Keratinocyte (primary cell): ENCODE measurements around the gene PRKAG3. TPM values are rescaled to one million over a fixed set of nuclear protein-coding genes. Genes with fewer than 3 reads are reported as not detected.

Experiments
- DNase-seq: peaks from one replicate; pipeline ENCODE4 v3.0.0-alpha.2; 2011; ENCODE audit warnings: low read depth, missing footprints, low spot score
- FAIRE-seq: peaks from 2 replicates; lab custom pipeline; 2011; peaks lifted over from hg19 to GRCh38; lab: Jason Lieb, UNC
- H2AFZ ChIP-seq: 2 replicates; pipeline ENCODE4 v1.6.0; 2012; ENCODE audit warnings: low read length, control low read depth, inconsistent platforms; ENCODE audit not compliant: control insufficient read depth
- H3K27ac ChIP-seq: 2 replicates; pipeline ENCODE4 v1.5.1; 2011; ENCODE audit warnings: low read length; ENCODE audit not compliant: control insufficient read depth, insufficient read depth
- H3K27me3 ChIP-seq: 3 replicates; pipeline ENCODE4 v1.6.0; 2011; ENCODE audit warnings: low read length; ENCODE audit not compliant: control insufficient read depth, insufficient read depth; ENCODE audit errors: extremely low read depth
- H3K36me3 ChIP-seq, 2 experiments: 2 replicates in 1 of 2; 3 replicates in 1 of 2; pipeline ENCODE4 v1.5.1; 2011; ENCODE audit warnings: low read length in 2 of 2, mild to moderate bottlenecking in 1 of 2; ENCODE audit not compliant: control insufficient read depth in 2 of 2, insufficient read depth in 2 of 2; ENCODE audit errors: extremely low read depth in 1 of 2
- H3K4me1 ChIP-seq: 3 replicates; pipeline ENCODE4 v1.5.1; 2011; ENCODE audit warnings: low read length; ENCODE audit not compliant: control insufficient read depth, insufficient read depth; ENCODE audit errors: extremely low read depth
- H3K4me2 ChIP-seq: 3 replicates; pipeline ENCODE4 v1.6.0; 2011; ENCODE audit warnings: low read depth, low read length; ENCODE audit not compliant: control insufficient read depth, insufficient read depth; ENCODE audit errors: extremely low read depth
- H3K4me3 ChIP-seq, 3 experiments: fragments of 200-600 bp in 1 of 3; sonication (generic) in 1 of 3; 2 replicates in 2 of 3; 3 replicates in 1 of 3; pipeline ENCODE4 v1.5.1; 2011 to 2016; ENCODE audit warnings: low read length in 3 of 3, mild to moderate bottlenecking in 3 of 3, control low read depth in 2 of 3, inconsistent platforms in 1 of 3, low read depth in 1 of 3, mixed read lengths in 1 of 3, mixed run types in 1 of 3, moderate library complexity in 1 of 3; ENCODE audit not compliant: control insufficient read depth in 2 of 3, insufficient read depth in 2 of 3; ENCODE audit errors: extremely low read depth in 1 of 3
- H3K79me2 ChIP-seq: 2 replicates; pipeline ENCODE4 v1.6.0; 2012; ENCODE audit warnings: low read length; ENCODE audit not compliant: control insufficient read depth, insufficient read depth
- H3K9ac ChIP-seq: 3 replicates; pipeline ENCODE4 v1.6.0; 2011; ENCODE audit warnings: low read length; ENCODE audit not compliant: control insufficient read depth, insufficient read depth; ENCODE audit errors: extremely low read depth
- H3K9me1 ChIP-seq: 3 replicates; pipeline ENCODE4 v1.6.0; 2011; ENCODE audit warnings: low read length; ENCODE audit not compliant: control insufficient read depth, insufficient read depth; ENCODE audit errors: extremely low read depth
- H3K9me3 ChIP-seq: 2 replicates; pipeline ENCODE4 v1.5.1; 2012; ENCODE audit warnings: low read depth, low read length; ENCODE audit not compliant: control insufficient read depth
- H4K20me1 ChIP-seq: 3 replicates; pipeline ENCODE4 v1.6.0; 2011; ENCODE audit warnings: low read length; ENCODE audit not compliant: control insufficient read depth, insufficient read depth; ENCODE audit errors: extremely low read depth
- CTCF ChIP-seq, 3 experiments: IDR thresholded peaks in 1 of 3; conservative IDR thresholded peaks in 1 of 3; optimal IDR thresholded peaks in 1 of 3; 2 replicates in 2 of 3; 3 replicates in 1 of 3; pipeline versions ENCODE3 to v1.5.1; 2011; ENCODE audit warnings: low read length in 3 of 3, mild to moderate bottlenecking in 3 of 3, moderate library complexity in 2 of 3, control low read depth in 1 of 3, inconsistent platforms in 1 of 3; ENCODE audit not compliant: insufficient read depth in 2 of 3; ENCODE audit errors: extremely low read depth in 1 of 3
- EZH2 ChIP-seq: IDR thresholded peaks from one replicate; pipeline ENCODE4 v1.6.1; 2012; ENCODE audit warnings: inconsistent platforms, mild to moderate bottlenecking, low read length, moderate library complexity
- dilution Hi-C: fragments of 300-500 bp; cut with MboI; formaldehyde crosslinking; loops from one replicate; pipeline ENCODE4 v1.7.0; 2020; ENCODE audit warnings: low sequenced_read_pairs; ENCODE audit not compliant: extremely low pct_ligation_motif_present
- polyA plus RNA-seq, 5 experiments: library from polyadenylated mRNA; depleted of rRNA in 3 of 5; stranded (reverse) in 3 of 5; stranded (forward) in 1 of 5; unstranded in 1 of 5; fragments of >200 nt; gene quantifications; 1 replicate in 1 of 5; 2 replicates in 3 of 5; 3 replicates in 1 of 5; pipeline versions ENCODE4 v1.2.1 to v1.2.3, GENCODE V29; 2011 to 2012; ENCODE audit warnings: missing spikeins in 2 of 5, low read depth in 1 of 5, low replicate concordance in 1 of 5

PRKAG3 gene
- polyA plus RNA-seq, 1 donor (not counting 4 experiments of a cell fraction or from before 2014, with no cell fraction given) = not detected

- no peaks in the 10 kb centered on the region for H3K9me1 ChIP-seq
- H3K4me3 ChIP-seq = no peak overlapping the region
- H3K9ac ChIP-seq = no peak overlapping the region
- H3K9me3 ChIP-seq = no peaks in the 10 kb centered on the region
- H3K79me2 ChIP-seq = no peaks in the 10 kb centered on the region
- H3K36me3 ChIP-seq = no peaks in the 10 kb centered on the region
- H4K20me1 ChIP-seq = no peaks in the 10 kb centered on the region
- no peak for TF ChIP-seq EZH2
- TF ChIP-seq CTCF (optimal IDR thresholded peaks at IDR 0.05 in 1 of 3, IDR thresholded peaks at IDR 0.05 in 1 of 3, conservative IDR thresholded peaks at IDR 0.05 in 1 of 3; ENCODE audit: extremely low read depth in 1 of 3, insufficient read depth in 2 of 3, low read length in 3 of 3) = no peak
- no peak overlapping the region for H3K4me2 ChIP-seq
- no peak for FAIRE-seq
- H3K4me1 ChIP-seq = peaks cover 2% of the 10 kb centered on the region
- no peak for DNase-seq
- dilution Hi-C loops = no loop called here
- no peak overlapping the region for H2AFZ ChIP-seq
- no peak overlapping the region for H3K27ac ChIP-seq
- peaks cover 7% of the 10 kb centered on the region for H3K27me3 ChIP-seq
Measured at GRCh38 chr2:218783688-218784087, 47.9 kb downstream of the PRKAG3 start.

DNA sequence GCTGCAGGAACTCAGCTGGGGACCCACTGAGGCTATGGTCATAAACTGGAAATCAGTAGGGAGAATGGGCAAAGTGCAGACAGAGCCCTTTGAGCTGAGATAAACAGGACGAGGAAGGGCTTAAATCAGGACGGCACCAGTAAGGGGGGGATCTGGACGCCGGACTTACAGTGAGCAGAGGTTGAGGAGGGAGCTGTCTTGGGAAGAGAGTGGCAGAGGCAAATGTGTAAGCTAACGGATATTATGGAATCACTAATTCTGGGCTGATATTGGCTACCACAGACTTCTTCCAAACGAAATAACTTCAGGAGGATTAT is 49.1 kb downstream of the PRKAG3 start:
- FAIRE-seq = no peak

More for the DNA sequence above, 49.1 kb downstream of the PRKAG3 start:
- no peak overlapping the region for H3K4me3 ChIP-seq
- DNase-seq = no peak
- no peak overlapping the region for H2AFZ ChIP-seq
- peaks cover 7% of the 10 kb centered on the region for H3K27me3 ChIP-seq
- peaks cover 3% of the 10 kb centered on the region for H3K9me3 ChIP-seq
- H3K9me1 ChIP-seq = no peaks in the 10 kb centered on the region
- TF ChIP-seq CTCF (optimal IDR thresholded peaks at IDR 0.05 in 1 of 3, IDR thresholded peaks at IDR 0.05 in 1 of 3, conservative IDR thresholded peaks at IDR 0.05 in 1 of 3; ENCODE audit: extremely low read depth in 1 of 3, insufficient read depth in 2 of 3, low read length in 3 of 3) = no peak
- TF ChIP-seq EZH2 = no peak
- H3K4me2 ChIP-seq = no peak overlapping the region
- no peaks in the 10 kb centered on the region for H3K36me3 ChIP-seq
- H4K20me1 ChIP-seq = no peaks in the 10 kb centered on the region
- H3K79me2 ChIP-seq = no peaks in the 10 kb centered on the region
- dilution Hi-C loops = no loop called here
- no peak overlapping the region for H3K27ac ChIP-seq
- H3K9ac ChIP-seq = no peak overlapping the region
- no peaks in the 10 kb centered on the region for H3K4me1 ChIP-seq
